HepG2 (cell line): Measurements from ENCODE around the gene FOXN3. TPM values are rescaled to one million over a fixed set of nuclear protein-coding genes. Genes with fewer than 3 reads are reported as not detected.
A peak's percentile ranks its signal among the peaks of the same experiment; 100 is the strongest.

Experiments used
- DMAP1 ChIP-seq: IDR thresholded peaks from 2 replicates; pipeline ENCODE4 v1.6.1; 2016
- GPN1 ChIP-seq: sonication (generic); formaldehyde crosslinking; IDR thresholded peaks from 2 replicates; pipeline ENCODE4 v1.5.1; 2020; ENCODE audit warnings: missing genetic modification reagents, borderline replicate concordance
- HIC2 ChIP-seq: sonication (generic); formaldehyde crosslinking; IDR thresholded peaks from 2 replicates; pipeline ENCODE4 v1.9.0; 2022; ENCODE audit warnings: low read depth, missing genetic modification reagents
- JARID2 ChIP-seq: sonication (generic); formaldehyde crosslinking; IDR thresholded peaks from 2 replicates; pipeline ENCODE4 v1.8.1; 2023; ENCODE audit warnings: missing genetic modification reagents, inconsistent platforms; ENCODE audit not compliant: insufficient replicate concordance
- MAX ChIP-seq: IDR thresholded peaks from 2 replicates; pipeline ENCODE4 v1.6.1; 2012; ENCODE audit warnings: inconsistent platforms
- NKX3-1 ChIP-seq: sonication (generic); formaldehyde crosslinking; IDR thresholded peaks from 2 replicates; pipeline ENCODE4 v1.5.0; 2020; ENCODE audit warnings: missing genetic modification reagents
- NR0B2 ChIP-seq: sonication (generic); formaldehyde crosslinking; IDR thresholded peaks from 2 replicates; pipeline ENCODE4 v1.4.0; 2020; ENCODE audit warnings: mild to moderate bottlenecking, missing genetic modification reagents
- PLRG1 ChIP-seq: fragments of 450-650 bp; conservative IDR thresholded peaks from 2 replicates; pipeline ENCODE4 v1.6.1; 2016
- PRMT3 ChIP-seq: sonication (generic); formaldehyde crosslinking; IDR thresholded peaks from 2 replicates; pipeline ENCODE4 v1.8.1; 2022; ENCODE audit warnings: low read depth, mild to moderate bottlenecking, moderate library complexity, missing genetic modification reagents, borderline replicate concordance
- SRSF9 ChIP-seq: fragments of 200-400 bp; formaldehyde crosslinking; IDR thresholded peaks from 2 replicates; pipeline ENCODE4 v1.6.1; 2018; ENCODE audit warnings: borderline replicate concordance, mild to moderate bottlenecking, low read depth, low read length; ENCODE audit not compliant: insufficient read depth, poor library complexity, severe bottlenecking
- UBTF ChIP-seq: sonication (generic); formaldehyde crosslinking; IDR thresholded peaks from 2 replicates; pipeline ENCODE4 v1.4.0; 2020; ENCODE audit warnings: mild to moderate bottlenecking, missing genetic modification reagents
- ZFYVE20 ChIP-seq: sonication (generic); formaldehyde crosslinking; IDR thresholded peaks from 2 replicates; pipeline ENCODE4 v1.8.0; 2023; ENCODE audit warnings: low read depth, mild to moderate bottlenecking, moderate library complexity, missing genetic modification reagents, borderline replicate concordance
- ZNF253 ChIP-seq: sonication (generic); formaldehyde crosslinking; IDR thresholded peaks from 2 replicates; pipeline ENCODE4 v1.8.0; 2022; ENCODE audit warnings: mild to moderate bottlenecking, missing genetic modification reagents, borderline replicate concordance
- ZNF530 ChIP-seq: sonication (generic); formaldehyde crosslinking; IDR thresholded peaks from 2 replicates; pipeline ENCODE4 v1.5.0; 2020; ENCODE audit warnings: low read depth, mild to moderate bottlenecking, missing genetic modification reagents
- ZNF550 ChIP-seq: sonication (generic); formaldehyde crosslinking; IDR thresholded peaks from 2 replicates; pipeline ENCODE4 v1.4.0; 2020; ENCODE audit warnings: mild to moderate bottlenecking, missing genetic modification reagents, borderline replicate concordance
- ZNF558 ChIP-seq: sonication (generic); formaldehyde crosslinking; IDR thresholded peaks from 2 replicates; pipeline ENCODE4 v1.9.0; 2022; ENCODE audit warnings: mild to moderate bottlenecking, missing genetic modification reagents, borderline replicate concordance
- ZNF761 ChIP-seq: sonication (generic); formaldehyde crosslinking; conservative IDR thresholded peaks from 2 replicates; pipeline ENCODE4 v1.4.0; 2020; ENCODE audit warnings: mild to moderate bottlenecking, missing genetic modification reagents
- ZNF773 ChIP-seq: sonication (generic); formaldehyde crosslinking; IDR thresholded peaks from 2 replicates; pipeline ENCODE4 v1.4.0; 2020; ENCODE audit warnings: missing genetic modification reagents, borderline replicate concordance
- ZSCAN29 ChIP-seq: sonication (generic); formaldehyde crosslinking; conservative IDR thresholded peaks from 2 replicates; pipeline ENCODE4 v1.4.0; 2020; ENCODE audit warnings: mild to moderate bottlenecking, missing genetic modification reagents
- polyA plus RNA-seq, 8 experiments: library from polyadenylated mRNA; depleted of rRNA in 3 of 8; stranded (reverse) in 7 of 8; unstranded in 1 of 8; fragments of >200 nt; fragmentation: Illumina TruSeq in 4 of 8; extraction: Trizol in 4 of 8; gene quantifications; 2 replicates each; pipeline versions ENCODE4 v1.2.1 to v1.2.3, GENCODE V29; 2011 to 2016; ENCODE audit warnings: low read depth in 4 of 8, missing spikeins in 1 of 8, mixed read lengths in 1 of 8; ENCODE audit not compliant: insufficient read depth in 1 of 8
- total RNA-seq, 5 experiments: library from RNA; depleted of rRNA; stranded (reverse); fragments of >200 nt; fragmentation: Illumina TruSeq; extraction: Trizol; gene quantifications; 2 replicates each; pipeline ENCODE4 v1.2.3, GENCODE V29; 2016; ENCODE audit warnings: low read depth in 1 of 5
- TF ChIP-seq, protein P1 (sequence below): sonication (generic); formaldehyde crosslinking; IDR thresholded peaks from 2 replicates; pipeline ENCODE4 v1.5.1; 2020; ENCODE audit warnings: missing genetic modification reagents, mild to moderate bottlenecking, borderline replicate concordance
- TF ChIP-seq, protein P2 (sequence below): sonication (generic); formaldehyde crosslinking; IDR thresholded peaks from 2 replicates; pipeline ENCODE4 v1.4.0; 2020; ENCODE audit warnings: missing genetic modification reagents, low read depth, mild to moderate bottlenecking, borderline replicate concordance

The FOXN3 gene
- total and polyA plus RNA-seq, 2 of the 13 experiments (the other 11 are each of a cell fraction or from before 2014, with no cell fraction given), result 32.4 to 70.2 TPM

- TF ChIP-seq ZNF558, result no peak
- TF ChIP-seq ZNF773 (CRISPR knock-in tag), result no peak
- no peak for TF ChIP-seq SRSF9
- TF ChIP-seq NR0B2 (CRISPR knock-in tag), result no peak
- TF ChIP-seq UBTF (CRISPR knock-in tag), result 0 out of 2 replicates have a peak, but pooled peaks have one; percentile 11
- TF ChIP-seq MAX, result no peak
- no peak for TF ChIP-seq NKX3-1 (CRISPR knock-in tag)
- TF ChIP-seq ZSCAN29 (CRISPR knock-in tag), result 0 out of 2 replicates have a peak, but pooled peaks have one; percentile 2
- no peak for TF ChIP-seq DMAP1 (CRISPR knock-in tag)
- TF ChIP-seq PRMT3 (CRISPR knock-in tag), result no peak
- TF ChIP-seq, protein P1, sequence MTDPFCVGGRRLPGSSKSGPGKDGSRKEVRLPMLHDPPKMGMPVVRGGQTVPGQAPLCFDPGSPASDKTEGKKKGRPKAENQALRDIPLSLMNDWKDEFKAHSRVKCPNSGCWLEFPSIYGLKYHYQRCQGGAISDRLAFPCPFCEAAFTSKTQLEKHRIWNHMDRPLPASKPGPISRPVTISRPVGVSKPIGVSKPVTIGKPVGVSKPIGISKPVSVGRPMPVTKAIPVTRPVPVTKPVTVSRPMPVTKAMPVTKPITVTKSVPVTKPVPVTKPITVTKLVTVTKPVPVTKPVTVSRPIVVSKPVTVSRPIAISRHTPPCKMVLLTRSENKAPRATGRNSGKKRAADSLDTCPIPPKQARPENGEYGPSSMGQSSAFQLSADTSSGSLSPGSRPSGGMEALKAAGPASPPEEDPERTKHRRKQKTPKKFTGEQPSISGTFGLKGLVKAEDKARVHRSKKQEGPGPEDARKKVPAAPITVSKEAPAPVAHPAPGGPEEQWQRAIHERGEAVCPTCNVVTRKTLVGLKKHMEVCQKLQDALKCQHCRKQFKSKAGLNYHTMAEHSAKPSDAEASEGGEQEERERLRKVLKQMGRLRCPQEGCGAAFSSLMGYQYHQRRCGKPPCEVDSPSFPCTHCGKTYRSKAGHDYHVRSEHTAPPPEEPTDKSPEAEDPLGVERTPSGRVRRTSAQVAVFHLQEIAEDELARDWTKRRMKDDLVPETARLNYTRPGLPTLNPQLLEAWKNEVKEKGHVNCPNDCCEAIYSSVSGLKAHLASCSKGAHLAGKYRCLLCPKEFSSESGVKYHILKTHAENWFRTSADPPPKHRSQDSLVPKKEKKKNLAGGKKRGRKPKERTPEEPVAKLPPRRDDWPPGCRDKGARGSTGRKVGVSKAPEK (CRISPR knock-in tag), result no peak
- no peak for TF ChIP-seq ZFYVE20
- no peak for TF ChIP-seq ZNF253 (CRISPR knock-in tag)
- no peak for TF ChIP-seq PLRG1
- TF ChIP-seq ZNF530 (CRISPR knock-in tag), result no peak
- TF ChIP-seq JARID2 (CRISPR knock-in tag), result no peak
- TF ChIP-seq ZNF550 (CRISPR knock-in tag), result no peak
- 0 out of 2 replicates have a peak, but pooled peaks have one; percentile 10 for TF ChIP-seq ZNF761 (CRISPR knock-in tag)
- TF ChIP-seq HIC2, result no peak; the same call in 1 of the 2 replicates
- TF ChIP-seq, protein P2, sequence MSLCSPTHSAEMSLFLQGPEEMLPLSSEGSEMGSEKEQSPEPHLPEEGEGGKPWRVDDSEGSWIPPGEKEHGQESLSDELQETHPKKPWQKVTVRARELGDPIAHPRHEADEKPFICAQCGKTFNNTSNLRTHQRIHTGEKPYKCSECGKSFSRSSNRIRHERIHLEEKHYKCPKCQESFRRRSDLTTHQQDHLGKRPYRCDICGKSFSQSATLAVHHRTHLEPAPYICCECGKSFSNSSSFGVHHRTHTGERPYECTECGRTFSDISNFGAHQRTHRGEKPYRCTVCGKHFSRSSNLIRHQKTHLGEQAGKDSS (CRISPR knock-in tag), result no peak
- no peak for TF ChIP-seq GPN1
These were observed 25.5 kb downstream of the FOXN3 start (continued) for GRCh38 chr14:89391556-89391955.
